Urothelium cell line (cell line): ENCODE results near the gene CCNJL.
"Not testable (repeated sequence)": the region's sequence is repeated elsewhere in the genome, so short reads cannot be mapped to it uniquely, and the experiment has no call there.

Experiments used
- DNase-seq: peaks from one replicate; pipeline ENCODE4 v3.0.0; 2011; ENCODE audit warnings: low spot score, mixed read lengths
- FAIRE-seq: peaks from 2 replicates; lab custom pipeline; 2011; peaks lifted over from hg19 to GRCh38; lab: Jason Lieb, UNC

Gene CCNJL

DNA sequence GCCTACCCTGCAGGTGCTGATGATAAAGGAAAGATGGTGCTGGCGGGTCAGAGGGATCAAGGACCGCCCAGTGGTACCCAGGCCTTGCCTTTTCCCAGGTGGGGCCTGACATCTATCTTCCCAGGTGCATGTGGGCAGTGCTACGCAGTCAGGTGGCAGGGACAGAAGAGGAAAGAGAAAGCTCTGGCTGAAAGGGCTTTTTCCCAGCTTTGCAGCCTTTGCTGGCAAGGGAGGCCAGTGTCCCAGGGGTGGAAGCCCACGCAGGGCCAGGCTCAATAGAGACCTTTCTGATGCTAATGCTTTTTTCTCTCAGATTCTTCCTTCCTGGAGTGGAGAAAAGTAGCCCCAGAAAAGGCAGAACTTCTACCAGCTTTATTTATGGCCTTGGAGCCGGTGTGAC, 46.3 kb downstream of the CCNJL start:
- DNase-seq (no peak), FAIRE-seq (no peak)

GRCh38 chr5:160263326-160263855, 49.0 kb downstream of the CCNJL start:
- FAIRE-seq (no peak), DNase-seq (no peak)

- FAIRE-seq (no peak), DNase-seq (no peak)
Observed at GRCh38 chr5:160262151-160263074, 50.0 kb downstream of the CCNJL start.

DNA sequence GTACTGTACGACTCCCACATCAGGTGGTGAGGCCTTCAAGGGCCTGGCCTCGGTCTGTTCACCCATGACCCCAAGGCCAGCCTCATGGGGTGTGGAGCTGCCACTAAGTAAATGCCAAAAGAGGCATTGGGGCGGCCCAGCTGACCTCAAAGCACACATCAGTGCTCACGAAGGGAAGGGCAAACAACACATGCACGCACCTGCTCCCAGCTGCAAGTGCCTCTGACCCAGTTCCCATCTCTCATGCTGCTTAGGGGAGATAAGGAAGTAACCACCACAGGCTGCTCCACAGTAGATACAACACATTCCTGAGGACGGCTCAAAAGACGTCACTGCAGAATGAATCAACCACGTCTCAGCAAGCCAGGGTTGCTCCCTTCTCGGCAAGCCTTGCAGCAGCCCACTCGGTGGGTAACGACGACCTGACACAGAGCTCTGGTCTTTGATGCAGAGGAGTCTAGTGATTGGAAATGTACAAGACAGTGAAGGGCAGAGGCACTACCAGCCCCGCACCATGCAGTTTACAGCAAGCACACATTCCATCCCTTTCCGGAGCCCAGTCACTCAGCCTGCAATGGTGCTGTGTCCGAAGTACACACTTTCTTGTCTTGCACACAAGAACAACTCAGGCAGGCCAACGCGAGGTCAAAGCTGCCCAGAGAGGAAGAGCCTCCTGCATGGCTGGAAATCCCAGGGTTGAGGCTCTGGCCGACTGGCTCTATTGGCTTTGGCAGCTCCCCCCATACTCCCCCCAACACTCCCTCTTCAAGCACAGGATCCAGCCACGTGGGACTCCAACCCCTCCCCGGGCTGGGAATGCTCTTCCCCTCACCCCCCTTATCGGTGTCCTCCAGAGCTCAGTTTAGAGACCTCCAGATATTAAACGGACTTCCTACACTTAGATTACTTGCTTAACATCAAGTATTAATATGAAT, 51.2 kb downstream of the CCNJL start:
- no peak for DNase-seq
- no peak for FAIRE-seq

GRCh38 chr5:160260006-160260775, 52.2 kb downstream of the CCNJL start:
- FAIRE-seq (no peak), DNase-seq (no peak)

DNA sequence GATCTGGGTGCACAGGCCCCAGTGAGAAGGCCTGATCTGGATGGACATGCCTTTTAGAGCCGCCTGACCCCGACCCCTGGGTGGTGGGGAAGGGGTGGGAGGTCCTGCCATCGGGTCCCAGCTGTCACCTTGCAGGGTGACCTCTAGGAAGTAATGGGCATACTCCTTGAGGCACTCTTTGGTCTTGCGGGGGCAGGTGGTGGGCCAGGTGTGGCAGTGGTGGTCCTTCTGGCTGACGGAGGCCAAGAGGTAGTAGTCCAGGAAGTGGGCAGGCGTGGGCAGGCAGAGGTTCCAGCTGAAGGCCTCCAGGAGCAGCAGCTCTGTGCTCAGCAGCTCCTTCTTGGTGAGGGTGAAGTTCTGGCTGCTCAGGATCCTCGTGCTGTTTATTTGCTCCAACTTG, 53.0 kb downstream of the CCNJL start:
- no peak for FAIRE-seq
- DNase-seq, result no peak

DNA sequence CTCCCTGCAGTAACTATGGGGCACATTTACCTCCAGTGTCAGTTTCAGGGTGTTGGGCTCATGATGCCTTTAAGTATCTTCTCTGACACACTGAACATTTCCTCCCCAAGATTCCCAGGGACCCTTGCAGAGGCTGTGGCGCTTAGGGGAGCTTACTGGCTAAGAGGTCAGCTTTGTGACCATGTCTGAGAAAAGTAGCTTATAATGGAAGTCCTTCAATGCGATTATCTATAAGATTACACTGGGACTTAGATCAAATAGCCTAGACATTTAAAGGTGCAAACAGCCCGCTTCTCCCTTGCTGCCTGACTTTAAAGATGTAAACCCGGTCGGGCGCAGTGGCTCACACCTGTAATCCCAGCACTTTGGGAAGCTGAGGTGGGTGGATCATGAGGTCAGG, 57.7 kb downstream of the CCNJL start:
- no peak for FAIRE-seq

DNA sequence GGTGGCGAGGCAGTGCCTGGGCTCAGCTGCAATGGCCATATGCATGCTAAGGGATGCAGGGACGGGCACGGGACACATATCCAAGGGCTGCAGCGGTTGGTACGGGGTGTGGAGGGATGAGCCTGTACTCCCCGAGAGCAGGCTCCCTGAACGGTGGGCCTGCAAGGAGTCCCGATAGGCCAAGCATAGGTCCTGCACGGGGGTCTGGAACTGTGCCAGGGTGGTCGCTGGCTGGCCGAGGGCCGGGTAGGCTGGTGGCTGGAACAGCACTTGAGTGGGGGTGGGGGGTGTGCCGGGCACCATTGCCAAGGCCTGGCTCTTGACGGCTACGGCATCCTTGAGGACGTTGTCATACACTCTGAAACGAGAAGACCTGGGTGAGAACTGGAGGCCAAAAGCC, 58.9 kb downstream of the CCNJL start:
- no peak for FAIRE-seq
- DNase-seq, result no peak

More for the DNA sequence above, 57.7 kb downstream of the CCNJL start:
- no peak for DNase-seq

- DNase-seq, result no peak
- no peak for FAIRE-seq
Observed at GRCh38 chr5:160252916-160253315, 59.4 kb downstream of the CCNJL start.

DNA sequence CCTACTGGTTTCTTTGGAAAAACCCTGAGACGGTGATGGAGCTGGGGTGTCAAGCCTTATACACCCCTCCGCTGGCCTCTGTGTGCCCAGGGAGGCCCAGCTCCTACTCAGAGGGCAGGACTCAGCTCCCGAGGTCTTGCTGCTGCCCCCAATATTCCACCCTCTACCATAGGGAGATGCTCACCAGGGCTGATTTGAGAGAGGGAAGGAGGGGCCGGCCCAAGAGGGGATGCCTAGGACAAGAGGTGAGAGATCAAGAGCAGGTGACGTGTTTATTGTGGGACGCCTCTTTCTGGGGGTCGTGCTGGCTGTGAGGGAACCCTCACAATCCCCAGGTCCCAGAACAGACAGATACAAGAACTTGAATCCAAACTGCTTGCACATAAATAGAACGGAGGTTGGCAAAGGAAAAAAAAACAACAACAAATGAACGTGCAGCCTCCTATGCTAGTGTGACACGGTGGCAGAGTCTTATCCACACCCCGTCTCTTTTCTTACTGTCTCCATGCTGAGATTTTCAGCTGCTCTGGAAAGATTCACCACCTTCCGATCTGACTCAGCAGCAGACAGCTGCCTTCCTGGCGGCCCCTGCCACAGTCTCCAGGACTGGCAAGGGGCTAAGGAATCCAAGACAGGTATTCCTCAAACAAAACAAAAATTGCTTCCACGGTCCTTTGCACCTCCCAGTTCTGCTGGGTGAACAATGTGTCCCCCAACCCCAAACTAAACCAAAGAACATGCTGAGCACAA, 60.8 kb downstream of the CCNJL start:
- DNase-seq, result no peak
- FAIRE-seq, result no peak

DNA sequence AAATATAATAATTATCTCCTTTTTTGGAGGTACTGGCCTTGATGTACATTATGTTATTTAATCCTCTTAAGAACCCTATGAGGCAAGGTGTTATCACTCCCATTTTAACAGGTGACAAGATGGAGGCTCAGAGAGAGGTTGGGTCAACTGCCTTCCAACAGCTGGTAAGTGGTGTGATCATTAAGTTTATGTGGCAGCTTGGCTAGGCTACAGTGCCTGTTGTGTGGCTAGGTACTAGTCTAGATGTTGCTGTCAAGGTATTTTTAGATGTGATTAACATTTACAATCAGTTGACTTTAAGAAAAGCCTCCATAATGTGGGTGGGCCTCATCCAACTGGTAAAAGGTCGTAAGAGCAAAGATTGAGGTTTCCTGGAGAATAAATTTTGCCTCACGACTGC, 61.5 kb downstream of the CCNJL start:
- FAIRE-seq, result no peak
- DNase-seq, result no peak

DNA sequence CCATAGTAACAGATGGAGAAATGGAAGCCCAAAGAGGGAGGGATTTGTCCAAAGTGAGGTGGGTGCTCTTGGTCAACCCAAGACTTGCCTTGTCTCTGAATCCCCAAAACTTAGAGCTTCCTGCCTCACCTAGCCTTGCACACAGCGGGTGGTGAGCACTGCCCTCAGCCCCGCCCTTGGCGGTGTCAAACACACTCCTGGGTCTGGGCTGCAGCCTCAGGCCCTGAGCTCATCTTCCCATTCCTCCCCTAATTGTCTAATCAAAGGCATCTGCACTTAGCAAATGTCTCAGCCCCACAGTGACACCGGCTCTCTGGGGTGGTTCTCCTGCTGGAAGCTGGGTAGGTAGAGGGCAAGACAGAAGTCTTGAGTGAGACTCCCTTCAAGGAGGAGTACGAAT, 62.1 kb downstream of the CCNJL start:
- DNase-seq (no peak), FAIRE-seq (no peak)

DNA sequence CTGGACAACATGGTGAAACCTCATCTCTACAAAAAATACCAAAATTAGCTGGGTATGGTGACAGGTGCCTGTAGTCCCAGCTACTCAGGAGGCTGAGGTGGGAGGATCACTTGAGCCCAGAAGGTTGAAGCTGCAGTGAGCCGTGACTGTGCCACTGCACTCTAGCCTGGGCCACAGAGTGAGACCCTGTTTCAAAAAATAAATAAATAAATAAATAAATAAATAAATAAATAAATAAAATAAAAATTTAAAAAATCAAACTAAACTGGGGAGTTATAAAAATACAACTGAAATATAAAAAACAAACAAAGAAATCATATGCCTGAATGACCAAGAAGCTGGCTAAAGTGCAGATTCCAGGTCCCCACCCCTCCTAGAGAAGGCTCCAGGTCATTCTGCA, 62.8 kb downstream of the CCNJL start:
- DNase-seq, FAIRE-seq: not testable (repeated sequence)

DNA sequence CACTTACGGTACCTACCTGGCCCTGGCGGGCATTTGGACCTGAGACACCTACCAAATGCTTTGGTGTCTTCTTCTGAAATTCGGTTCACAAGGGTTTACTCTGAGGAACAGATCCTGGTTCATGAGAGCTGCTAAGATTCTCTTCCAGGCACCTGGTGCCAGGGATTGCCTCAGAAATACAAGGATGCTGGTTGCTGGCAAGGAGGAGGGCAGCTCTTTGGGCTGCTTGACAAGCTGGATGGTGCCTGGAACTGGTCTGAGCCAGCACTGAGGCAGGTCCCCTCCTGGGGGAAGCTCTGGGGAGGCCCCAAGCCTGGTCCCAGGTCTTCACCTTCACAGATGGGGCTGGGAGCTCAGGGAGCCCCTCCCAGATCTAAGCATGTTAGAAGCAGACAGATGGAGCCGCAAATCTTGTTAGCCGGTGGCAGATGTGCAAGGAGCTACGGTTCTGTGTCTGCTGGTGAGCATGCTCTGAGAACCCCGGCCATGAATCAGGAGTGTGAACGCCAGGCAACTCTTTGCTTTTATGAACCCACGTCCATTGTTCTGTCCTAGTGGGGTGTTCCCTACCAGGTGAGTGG, 66.8 kb downstream of the CCNJL start:
- no peak for FAIRE-seq

GRCh38 chr5:160242145-160242544, 70.2 kb downstream of the CCNJL start:
- DNase-seq, result no peak
- no peak for FAIRE-seq

More for the DNA sequence above, 66.8 kb downstream of the CCNJL start:
- DNase-seq, result no peak

GRCh38 chr5:160240350-160240749, 72.0 kb downstream of the CCNJL start:
- FAIRE-seq (no peak), DNase-seq (no peak)

GRCh38 chr5:160237571-160238093, 74.7 kb downstream of the CCNJL start:
- FAIRE-seq (no peak), DNase-seq (no peak)

GRCh38 chr5:160235731-160236130, 76.6 kb downstream of the CCNJL start:
- DNase-seq (no peak), FAIRE-seq (no peak)

DNA sequence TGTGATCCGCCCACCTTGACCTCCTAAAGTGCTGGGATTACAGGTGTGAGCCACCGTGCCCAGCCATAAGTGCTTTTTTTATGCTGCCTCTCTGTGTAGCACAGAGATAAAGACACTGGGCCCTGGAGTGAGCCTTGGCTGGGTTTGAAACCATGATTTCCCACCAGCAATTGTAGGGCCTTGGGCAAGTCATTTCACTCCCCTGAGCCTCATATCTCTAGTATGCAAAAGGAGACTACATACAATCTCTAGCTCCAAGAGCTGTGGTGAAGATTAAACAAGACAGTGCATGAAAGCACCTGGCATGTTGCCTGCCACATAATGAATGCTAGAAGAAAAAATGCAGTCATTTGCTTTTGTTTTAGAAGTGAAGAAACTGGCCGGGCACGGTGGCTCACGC, 79.1 kb downstream of the CCNJL start:
- FAIRE-seq, result no peak
- no peak for DNase-seq
